Measurements from ENCODE around the gene RAB40B.
A peak's percentile ranks its signal among the peaks of the same experiment; 100 is the strongest.

RAB40B gene

DNA sequence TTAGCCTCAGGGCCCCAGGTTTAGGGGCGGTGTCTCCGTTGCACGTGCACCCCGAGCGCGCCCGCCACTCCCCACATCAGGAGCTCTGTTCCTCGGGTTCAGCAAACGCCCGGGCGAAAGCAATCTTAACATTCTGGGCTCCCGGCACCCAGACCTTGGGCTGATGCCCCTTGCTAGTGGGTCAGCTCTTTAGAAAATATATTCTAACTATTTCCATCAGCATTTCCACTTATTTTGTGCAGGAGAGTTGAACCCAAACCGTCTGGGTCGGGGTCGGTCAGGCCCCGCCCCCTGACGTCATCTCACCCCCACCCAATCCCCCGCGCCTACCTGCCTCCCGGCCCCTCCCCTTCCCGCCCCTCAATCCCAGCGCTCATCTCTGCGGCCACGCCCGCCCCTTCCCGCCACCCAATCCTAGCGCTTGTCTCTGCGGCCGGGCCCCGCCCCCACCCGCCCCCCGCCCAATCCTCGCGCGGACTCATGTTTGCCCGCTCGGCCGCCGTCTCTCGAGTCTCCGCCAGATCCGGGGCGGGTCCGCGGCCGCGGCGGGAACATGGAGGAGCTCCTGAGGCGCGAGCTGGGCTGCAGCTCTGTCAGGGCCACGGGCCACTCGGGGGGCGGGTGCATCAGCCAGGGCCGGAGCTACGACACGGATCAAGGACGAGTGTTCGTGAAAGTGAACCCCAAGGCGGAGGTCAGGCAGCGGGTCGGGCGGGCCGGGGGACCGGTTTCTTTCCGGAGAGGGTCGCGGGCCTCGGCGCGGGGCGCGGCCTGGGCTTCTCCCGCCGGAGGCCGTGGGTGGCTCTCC is 17.9 kb upstream of the RAB40B start, which contains the start of gene FN3KRP:
TSS of gene FN3KRP (plus strand) at position 504 of the 808 bp plus-strand sequence. CDS start at position 554, 50 bp downstream.
- peak; percentile 91 for DNase-seq

DNA sequence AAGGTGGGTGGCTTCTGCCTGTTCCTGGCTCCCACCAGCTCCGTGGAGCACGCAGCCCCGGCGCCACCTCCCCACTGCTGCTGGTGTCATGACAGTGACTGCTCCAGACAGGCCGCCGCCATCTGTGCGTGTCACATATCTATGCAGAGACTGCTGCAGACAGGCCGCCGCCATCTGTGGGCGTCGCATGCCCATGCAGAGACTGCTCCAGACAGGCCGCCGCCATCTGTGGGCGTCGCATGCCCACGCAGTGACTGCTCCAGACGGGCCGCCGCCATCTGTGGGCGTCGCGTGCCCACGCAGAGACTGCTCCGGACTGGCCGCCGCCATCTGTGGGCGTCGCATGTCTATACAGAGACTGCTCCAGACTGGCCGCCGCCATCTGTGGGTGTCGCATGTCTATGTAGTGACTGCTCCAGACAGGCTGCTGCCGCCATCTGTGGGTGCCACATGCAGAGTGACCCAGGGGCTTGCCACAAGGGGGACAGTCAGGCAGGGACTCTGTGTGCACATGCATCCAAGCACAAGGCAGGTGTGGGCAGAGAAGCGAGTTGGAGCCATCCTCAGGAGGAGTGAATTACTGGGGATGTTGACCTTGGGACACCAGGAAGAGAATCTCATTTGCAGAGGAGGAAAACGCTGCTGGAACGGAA is 14.7 kb upstream of the RAB40B start:
- no peak for DNase-seq

DNA sequence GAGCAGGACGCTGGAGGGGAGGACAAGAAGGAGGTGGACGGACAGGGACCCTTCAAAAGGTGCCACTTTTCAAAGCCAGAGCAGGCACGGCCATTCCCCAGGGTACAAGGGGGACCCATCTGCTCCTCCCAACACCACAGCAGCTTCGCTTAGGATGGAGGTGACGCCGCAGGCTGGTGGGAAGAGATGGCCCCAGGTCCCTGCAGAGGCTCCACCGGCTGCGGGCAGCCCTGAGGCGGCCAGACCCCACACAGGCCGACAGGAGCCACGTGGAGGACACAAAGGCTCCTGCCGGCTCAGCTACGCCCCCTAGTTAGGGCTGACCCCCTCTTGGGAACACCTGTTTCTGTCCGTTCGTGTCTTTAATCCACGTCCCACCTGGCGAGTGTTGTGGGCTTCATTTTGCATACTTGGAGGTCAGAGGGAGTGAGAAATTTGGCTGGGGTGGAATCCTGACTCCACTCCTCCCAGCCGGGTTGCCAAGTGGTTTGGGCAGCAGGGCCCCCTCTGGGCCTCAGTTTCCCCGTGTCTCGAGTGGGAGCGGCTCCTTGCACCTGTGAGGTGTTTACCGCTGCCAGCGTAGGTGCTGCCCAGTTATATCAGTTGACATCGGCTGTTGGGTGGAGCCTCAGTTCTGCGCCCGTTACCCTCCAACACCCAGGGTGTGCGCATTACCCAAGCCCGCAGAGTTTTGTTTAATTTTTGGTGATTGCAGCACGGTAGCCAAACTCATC is 12.2 kb upstream of the RAB40B start:
- no peak for DNase-seq

DNA sequence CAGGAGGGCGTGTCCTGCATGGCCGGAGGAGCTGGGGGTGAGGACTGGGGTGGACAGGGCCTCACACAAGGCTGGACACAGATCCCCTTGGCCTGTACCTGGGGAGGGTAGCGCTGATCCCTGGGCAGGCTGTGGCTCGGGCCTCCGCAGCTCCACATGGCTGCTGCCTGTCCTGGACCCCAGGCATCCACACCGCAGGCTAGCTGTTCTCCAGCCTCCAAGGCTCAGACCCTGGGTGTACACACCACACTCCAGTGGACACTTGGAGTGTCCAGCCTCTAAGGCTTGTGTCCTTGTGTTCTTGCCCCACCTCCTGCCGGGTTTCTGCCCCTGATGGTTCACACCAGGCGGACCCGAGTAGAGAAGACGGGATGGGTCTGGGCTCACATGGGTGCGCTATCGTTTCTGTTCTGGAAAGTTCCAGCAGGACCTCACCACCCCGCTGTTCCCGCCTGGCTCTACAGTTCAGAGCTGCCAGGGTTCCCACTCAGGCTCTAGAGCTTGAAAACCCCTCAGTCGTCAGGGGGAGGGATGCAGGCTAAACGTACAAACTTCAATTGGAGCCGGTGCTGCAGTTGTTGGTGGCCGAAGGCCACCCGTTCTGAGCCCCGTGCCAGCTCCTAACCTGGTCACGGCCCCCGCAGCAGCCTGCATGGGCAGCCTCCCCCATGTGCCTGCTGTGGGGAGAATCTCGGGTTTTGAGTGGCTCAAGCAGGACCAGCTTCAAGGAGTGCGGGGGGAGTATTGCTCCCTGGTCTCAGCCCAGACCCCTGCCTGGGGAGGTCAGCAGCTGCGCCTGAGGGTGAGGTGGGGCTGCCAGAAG is 11.4 kb upstream of the RAB40B start:
- DNase-seq = no peak

DNA sequence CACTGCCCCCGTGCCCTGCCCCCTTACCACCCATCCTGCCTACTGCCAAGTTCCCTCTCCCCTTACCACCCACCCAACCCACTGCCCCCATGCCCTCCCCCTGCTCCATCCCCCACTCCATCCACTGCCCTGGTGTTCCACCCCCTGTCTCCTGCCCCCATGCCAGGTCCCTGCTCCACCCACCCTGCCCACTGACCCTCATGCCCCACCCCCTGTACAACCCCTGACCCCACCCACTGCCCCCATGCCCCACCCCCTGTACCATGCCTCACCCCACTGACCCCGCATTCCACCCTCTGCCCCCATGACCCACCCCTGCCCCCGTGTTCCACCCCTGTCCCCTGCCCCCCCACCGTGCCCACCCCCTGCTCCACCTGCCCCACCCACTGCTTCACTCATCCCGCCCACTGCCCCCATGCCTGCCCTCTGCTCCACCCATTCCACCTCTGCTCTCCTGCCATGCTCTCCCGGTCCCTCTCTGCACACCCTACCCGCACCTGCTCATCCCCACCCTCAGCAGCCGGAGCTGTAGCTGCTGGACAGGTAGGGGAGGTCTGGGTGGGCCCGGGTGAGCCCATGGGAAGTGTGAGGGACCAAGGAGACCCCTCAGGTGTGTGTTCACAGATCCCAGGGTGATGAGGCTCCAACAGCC is 10.7 kb upstream of the RAB40B start:
- no peak for DNase-seq

DNA sequence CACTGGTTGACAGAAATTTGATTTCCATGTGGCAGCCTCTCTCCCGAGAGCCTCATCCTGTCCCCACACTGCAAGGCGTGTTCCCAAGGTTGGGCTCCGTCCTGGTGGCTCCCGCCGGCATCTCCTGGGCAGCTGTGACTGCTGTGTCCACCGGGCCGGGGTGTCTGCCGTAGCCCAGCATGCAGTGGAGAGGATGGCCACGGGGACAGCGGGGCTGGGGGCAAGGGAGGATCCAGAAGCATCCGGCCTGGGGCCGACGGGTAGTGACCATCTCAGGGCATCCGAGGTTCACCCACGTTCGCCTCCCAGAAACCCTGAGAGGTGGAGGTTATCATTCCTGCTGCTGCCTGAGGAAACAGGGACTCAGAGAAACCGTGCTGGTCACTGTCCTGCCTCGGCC is 7.3 kb upstream of the RAB40B start:
- no peak for DNase-seq

DNA sequence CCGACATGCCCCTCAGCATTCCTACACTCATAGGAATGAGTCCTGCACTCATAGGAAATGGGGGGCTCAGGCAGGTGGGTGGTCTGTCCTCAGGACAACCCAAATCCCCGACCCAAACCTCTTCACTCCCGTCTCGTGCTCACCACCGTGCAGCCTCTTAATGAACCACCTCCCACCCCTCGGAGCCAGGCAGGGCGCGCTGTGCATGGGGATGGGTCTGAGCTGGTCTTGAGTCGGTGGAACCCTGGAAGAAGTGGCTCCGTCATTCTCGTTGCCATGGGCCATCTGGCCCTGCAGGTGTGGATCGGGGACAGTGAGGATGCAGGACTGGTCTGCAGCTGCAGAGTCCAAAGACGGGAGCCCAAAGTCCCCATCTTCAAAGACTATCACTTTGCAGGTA is 6.4 kb upstream of the RAB40B start:
- no peak for DNase-seq

DNA sequence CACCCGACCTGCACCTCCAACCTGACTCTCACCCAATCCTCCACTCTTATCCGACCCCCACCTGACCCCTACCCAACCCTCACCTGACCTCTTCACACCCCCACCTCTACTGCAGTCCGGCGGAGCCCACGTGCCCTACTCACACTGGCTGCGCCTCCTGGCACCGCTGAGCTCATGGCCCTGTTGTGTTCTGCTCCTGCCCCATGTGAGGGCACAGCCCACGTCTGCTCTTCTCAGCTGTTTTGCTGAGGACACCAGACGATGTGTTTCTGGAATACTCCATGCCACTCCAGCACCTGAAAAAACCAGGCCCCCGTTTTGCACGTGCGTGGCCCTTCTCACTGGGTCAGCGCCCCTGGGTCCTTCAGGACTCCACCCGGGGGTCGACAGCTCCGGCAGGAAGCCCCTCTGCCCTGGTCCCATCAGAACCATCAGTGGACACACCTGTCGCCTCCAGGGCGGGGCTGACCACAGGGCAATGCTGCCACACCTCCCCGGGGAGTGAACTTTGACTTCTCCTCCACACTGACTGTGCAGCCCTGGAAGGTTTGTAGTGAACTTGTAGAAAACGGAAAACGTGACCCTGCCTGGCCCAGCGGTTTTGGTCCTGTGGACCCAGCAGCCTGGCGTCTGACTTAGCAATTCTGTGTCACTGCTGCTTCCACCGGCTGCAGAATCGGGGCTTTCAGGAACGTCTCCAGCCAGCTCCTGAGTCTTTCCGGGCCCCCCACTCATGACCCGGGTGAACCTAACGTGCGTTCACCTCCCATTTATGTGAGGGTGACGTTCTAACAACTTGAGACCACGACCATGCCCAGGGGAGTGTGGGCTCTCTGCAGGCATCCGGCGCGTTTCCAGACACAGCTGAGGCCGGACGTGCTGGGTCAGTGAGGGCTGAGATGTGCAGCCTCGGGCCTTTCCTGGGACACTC is 5.7 kb upstream of the RAB40B start:
- DNase-seq = no peak

DNA sequence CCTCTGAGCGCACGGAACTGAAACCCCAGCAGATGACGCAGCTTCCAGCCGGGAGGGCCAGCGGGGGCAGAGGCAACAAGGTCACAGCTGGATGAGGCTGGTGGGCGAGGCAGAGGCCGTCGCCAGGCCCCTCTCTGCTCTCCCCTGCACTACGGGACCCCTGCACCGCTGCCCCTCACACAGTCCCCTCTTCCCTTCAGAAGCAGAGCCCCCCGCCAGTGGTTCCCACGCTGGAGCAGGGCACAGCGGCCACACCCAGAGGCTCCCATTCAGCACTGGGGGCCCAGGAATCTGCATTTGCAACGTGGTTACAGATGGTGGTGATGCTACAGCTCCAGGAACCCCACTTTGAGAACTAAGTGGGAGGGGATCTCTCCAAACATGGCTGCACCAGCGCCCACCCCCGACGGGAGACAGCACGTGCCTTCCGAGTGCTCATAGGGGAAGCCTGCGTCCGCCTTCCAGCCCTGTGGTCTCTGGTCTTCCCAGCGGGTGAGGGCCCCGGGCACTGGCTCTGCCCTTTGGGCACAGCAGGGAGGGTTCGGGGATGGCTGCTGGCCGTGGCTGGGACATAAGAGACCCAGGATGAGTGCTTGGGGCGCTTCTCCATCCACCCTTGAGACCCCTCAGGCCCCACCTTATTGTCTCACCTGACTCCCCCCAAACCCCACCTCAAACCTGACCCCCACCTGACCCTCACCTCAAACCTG is 4.7 kb upstream of the RAB40B start:
- no peak for DNase-seq

DNA sequence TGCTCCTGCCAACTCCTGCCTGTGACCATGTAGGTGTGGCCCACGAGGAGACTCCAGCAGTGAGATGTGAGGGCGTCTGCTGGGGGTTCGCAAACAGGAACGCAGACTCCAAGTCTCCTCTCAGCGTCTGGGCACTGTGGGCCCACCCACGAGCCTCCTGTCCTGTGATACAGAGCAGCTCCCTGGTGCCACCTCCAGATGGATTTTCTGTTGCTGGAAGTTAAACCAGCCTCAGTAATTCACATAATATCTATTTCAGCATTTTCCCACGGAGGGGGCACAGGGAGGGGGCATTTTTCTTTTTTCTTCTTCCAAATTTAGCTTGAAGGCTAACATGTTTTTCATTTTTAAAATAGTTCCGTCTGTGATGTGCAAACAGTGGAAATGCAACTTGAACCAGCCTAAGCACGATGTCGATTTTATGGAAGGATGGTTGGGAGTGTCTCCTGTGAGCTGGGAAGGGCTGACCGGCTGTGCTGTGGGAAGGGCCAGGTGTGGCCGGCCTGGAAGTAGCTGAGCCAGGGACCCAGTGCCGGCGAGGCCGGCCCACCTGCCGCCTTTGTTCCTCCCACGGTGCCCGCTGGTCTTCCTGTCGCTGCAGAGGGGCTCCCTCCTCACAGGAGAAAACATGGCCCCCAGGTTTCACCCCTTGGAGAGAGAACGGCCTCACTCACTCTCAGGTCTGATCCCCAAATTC is 3.9 kb upstream of the RAB40B start:
- no peak for DNase-seq

DNA sequence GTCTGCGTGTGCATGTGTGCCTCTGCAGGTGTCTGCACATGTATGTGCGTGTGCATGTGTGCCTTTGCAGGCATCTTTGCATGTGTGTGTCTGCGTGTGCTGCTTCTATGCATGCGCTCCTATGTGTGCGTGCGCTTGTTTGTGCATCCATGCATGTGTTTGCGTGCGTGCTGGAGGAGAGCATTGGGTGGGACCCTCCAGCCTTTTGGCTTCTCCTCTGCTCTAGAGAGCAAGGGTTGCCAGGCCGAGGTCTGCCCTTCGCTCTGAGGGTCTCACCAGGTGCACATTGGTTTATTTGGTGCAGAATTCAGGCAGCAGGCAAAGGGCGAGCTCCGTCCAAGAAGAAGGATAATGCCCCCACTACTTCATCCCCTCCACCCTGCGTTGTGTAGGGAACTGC is 1.1 kb upstream of the RAB40B start:
- no peak for DNase-seq

DNA sequence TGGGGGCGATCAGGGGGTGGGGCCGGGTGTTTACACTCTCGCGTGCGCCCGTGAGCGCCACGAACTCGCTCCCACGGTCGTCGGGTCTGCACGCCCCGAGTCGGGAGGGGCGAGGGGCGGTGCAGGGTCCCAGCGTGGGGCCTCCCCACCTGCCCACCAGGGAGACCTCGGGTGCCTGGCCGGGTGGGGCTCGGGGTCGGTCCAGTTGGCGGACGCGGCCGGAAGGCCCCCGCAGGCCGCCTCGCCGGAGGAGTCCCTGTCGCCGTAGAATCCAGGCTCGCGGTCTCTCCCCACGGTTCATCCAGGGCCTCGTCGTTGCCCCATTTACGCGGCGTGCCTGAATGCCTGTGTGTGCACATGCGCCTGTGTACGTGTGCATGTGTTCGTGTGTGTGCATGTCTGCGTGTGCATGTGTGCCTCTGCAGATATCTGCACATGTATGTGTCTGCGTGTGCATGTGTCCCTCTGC is 510 bp upstream of the RAB40B start:
- DNase-seq = no peak

DNA sequence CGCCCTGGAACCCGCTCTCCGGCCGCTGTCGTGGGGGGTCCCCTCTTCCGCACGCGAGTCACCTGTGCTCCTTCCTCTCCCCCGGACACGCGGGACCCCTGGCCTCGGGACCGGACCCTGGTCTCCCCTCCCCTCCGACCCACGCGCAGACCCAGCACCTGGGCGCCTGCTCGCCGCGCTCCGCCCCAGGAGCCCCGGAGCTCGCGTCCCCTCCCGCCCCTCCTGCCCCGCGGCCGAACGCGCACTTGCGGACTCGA is 762 bp downstream of the RAB40B start:
- no peak for DNase-seq

DNA sequence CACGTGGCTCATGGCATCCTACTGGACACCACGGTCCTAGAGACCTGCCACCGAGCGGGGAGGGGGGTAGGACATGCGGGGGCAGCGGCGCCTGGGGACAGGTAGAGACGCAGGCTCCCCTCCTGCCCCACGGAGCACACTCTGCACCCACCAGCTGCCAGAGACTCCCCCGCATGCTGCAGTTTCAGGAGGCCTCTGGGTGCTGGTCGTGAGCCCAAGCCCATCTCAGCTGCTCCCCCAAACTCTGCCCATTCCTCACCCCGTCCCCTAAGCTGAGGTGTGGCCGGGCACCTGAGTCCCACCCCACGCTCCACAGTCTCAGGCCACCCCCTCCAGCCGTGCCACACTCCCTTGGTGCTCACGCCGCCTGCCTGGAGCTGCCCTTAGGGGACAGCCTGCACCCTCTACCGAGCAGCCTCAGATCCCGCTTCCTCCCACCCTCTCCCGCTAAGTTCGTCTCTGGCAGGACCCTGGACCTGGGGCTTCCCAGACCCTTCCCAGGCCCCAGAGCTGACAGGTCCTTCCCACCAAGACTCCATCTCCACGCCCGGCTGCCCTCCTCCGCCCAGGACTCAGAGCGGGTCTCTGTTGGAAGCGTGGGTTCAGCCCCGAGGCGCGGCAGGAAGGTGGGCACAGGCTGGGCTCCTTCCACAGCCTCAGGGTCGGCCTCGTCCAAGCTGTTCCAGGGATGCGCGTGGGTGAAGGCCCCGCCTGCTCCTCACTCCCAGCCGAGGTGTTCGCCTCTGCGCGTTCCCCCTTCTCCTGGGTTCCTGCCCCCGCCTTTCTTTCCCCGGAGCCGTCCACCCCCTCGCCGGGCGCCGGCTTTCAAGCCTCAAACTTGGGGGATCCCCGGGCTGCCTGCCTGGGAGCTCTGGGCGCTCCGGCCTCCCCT is 1.3 kb downstream of the RAB40B start:
- DNase-seq = no peak

DNA sequence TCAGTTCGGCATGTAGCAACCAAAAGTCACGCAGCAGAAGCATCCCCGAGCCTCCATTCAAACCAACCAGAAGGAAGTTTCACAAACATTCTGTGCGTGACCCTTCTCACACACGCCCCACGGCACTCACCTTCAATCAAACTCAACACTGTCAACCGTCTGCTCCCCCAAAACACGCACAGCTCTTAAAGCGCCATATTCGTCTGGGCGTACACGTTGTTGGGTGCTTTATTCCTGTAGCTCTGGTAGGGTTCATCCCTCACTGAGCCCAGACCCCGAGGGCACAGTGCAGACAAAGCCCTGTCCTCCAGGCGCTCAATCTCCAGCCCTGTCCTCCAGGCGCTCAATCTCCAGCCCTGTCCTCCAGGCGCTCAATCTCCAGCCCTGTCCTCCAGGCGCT is 2.2 kb downstream of the RAB40B start:
- DNase-seq = no peak

DNA sequence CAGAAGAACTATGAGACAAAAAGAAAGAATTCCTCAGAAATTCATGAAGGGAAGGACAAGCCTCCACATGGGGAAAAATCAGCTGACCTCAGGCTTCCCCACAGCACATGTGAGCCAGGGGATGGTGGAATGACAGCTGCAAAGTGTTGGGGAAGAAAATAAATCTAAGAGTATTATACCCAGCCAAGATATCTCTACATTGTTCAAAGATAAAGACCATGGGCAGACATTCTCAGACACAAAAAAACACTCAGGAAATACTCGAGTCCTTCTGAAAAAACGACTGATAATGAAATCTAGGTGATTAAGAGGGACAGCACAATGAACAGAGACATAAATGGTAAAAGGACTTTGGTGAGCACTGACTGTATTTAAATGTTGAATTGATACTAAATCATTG is 3.9 kb downstream of the RAB40B start:
- no peak for DNase-seq

DNA sequence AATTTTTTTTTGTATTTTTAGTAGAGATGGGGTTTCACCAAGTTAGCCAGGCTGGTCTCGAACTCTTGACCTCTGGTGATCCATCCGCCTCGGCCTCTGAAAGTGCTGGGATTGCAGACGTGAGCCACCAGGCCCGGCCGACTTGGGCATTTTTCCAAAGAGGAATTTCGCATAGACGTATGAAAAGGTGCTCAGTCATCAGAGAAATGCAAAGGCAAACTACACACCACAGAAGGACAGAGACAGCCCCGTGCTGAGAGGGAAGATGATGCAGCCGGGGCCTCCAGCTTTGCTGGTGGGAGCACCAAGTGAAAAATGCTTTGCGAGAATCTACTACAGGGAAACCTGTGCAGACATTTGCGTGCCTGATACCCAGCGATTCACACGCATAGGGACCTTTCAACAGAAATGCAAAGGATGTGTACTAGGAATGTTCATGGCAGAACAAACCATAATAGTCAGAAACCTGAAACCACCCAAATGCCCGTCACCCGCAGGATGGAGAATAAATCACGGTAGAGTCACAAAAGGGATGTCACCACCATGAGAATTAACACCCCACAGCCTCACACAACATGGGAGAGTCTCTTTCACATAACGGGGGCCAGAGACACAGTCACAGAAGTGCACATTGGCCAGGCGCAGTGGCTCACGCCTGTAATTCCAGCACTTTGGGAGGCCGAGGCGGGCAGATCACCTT is 5.2 kb downstream of the RAB40B start:
- no peak for DNase-seq

DNA sequence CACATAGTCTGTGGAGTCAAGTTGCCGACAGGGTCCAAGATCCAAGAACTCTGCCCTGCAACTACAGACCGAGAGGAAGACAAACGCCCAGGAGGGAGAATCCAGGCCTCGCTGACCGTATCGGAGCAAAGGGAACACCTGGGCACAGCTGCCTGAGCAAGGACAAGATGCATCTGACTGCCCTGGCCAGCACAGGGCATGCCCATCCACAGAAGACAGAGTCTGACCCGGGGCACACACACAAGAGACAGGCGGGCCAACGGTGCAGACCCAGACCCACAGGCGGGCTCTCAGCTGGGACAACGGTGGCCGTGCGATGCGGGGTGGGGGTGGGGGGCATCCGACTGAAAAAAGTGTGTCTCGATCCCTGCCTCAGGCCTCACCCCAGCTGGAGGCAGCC is 6.2 kb downstream of the RAB40B start:
- no peak for DNase-seq
